Panc1 (cell line): Measurements from ENCODE around the gene PHRF1.

Experiments used
- CTCF ChIP-seq: fragments of 450-650 bp; IDR thresholded peaks from 2 replicates; pipeline ENCODE4 v1.5.1; 2017; ENCODE audit warnings: mild to moderate bottlenecking
- POLR2AphosphoS5 ChIP-seq: IDR thresholded peaks from 2 replicates; pipeline ENCODE4 v1.6.1; 2012; ENCODE audit warnings: mild to moderate bottlenecking, low read depth, low read length, moderate library complexity

DNA sequence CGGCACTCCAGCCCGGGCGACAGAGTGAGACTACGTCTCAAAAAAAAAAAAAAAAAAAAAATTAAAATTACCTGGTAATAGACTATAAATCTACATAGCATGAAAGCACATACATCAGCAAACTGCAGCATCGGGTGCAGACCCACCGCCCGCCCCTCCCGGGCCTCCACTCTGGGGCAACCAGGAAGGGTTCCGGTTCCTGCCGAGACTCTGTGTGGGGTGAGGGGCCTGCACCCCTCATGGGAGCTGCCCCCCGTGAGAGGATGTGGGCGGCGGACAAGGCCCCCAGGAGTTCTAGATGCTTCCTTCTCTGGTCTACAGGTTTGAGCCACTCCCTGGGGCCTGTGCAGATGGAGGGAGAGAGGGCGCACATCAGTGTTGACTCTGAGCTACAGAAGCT is 69.9 kb downstream of the PHRF1 start:
- TF ChIP-seq CTCF (no peak), POLR2AphosphoS5 (no peak)
